ENCODE results near the gene ULBP2.
A peak's percentile ranks its signal among the peaks of the same experiment; 100 is the strongest.
"Not testable (repeated sequence)": the region's sequence is repeated elsewhere in the genome, so short reads cannot be mapped to it uniquely, and the experiment has no call there.

The ULBP2 gene

GRCh38 chr6:149927025-149927424 is 14.8 kb upstream of the ULBP2 start:
- not testable (repeated sequence) for DNase-seq (ENCODE audit: low read depth)

GRCh38 chr6:149929422-149929821 is 12.4 kb upstream of the ULBP2 start:
- no peak for DNase-seq (ENCODE audit: low read depth)

GRCh38 chr6:149931501-149931900 is 10.3 kb upstream of the ULBP2 start:
- no peak for DNase-seq (ENCODE audit: low read depth)

- no peak for DNase-seq (ENCODE audit: low read depth)
Measured at GRCh38 chr6:149933036-149933435, 8.8 kb upstream of the ULBP2 start.

GRCh38 chr6:149933461-149933860 is 8.4 kb upstream of the ULBP2 start:
- no peak for DNase-seq (ENCODE audit: low read depth)

GRCh38 chr6:149934249-149935156 is 7.3 kb upstream of the ULBP2 start:
- peak; percentile 31 for DNase-seq (ENCODE audit: low read depth)

- DNase-seq (ENCODE audit: low read depth), result no peak
Measured at GRCh38 chr6:149935246-149935645, 6.6 kb upstream of the ULBP2 start.

GRCh38 chr6:149935668-149936067 is 6.1 kb upstream of the ULBP2 start:
- no peak for DNase-seq (ENCODE audit: low read depth)

- DNase-seq (ENCODE audit: low read depth), result no peak
Measured at GRCh38 chr6:149936743-149937142, 5.1 kb upstream of the ULBP2 start.

GRCh38 chr6:149938013-149938570 is 3.7 kb upstream of the ULBP2 start:
- not testable (repeated sequence) for DNase-seq (ENCODE audit: low read depth)

- DNase-seq (ENCODE audit: low read depth), result no peak
Measured at GRCh38 chr6:149938571-149939355, 3.1 kb upstream of the ULBP2 start.

GRCh38 chr6:149939356-149939648 is 2.5 kb upstream of the ULBP2 start:
- DNase-seq (ENCODE audit: low read depth), result no peak

GRCh38 chr6:149939909-149940671 is 1.7 kb upstream of the ULBP2 start:
- DNase-seq (ENCODE audit: low read depth), result no peak

GRCh38 chr6:149940672-149940982 is 1.2 kb upstream of the ULBP2 start:
- DNase-seq (ENCODE audit: low read depth), result no peak

GRCh38 chr6:149942461-149942829 is 631 bp downstream of the ULBP2 start:
- DNase-seq (ENCODE audit: low read depth), result no peak

GRCh38 chr6:149943321-149943720 is 1.5 kb downstream of the ULBP2 start:
- not testable (repeated sequence) for DNase-seq (ENCODE audit: low read depth)

- not testable (repeated sequence) for DNase-seq (ENCODE audit: low read depth)
Measured at GRCh38 chr6:149945276-149945675, 3.5 kb downstream of the ULBP2 start.

- DNase-seq (ENCODE audit: low read depth), result not testable (repeated sequence)
Measured at GRCh38 chr6:149946631-149947030, 4.8 kb downstream of the ULBP2 start.

- not testable (repeated sequence) for DNase-seq (ENCODE audit: low read depth)
Measured at GRCh38 chr6:149947533-149947932, 5.7 kb downstream of the ULBP2 start.

GRCh38 chr6:149948011-149948410 is 6.2 kb downstream of the ULBP2 start:
- no peak for DNase-seq (ENCODE audit: low read depth)

GRCh38 chr6:149948616-149949015 is 6.8 kb downstream of the ULBP2 start:
- DNase-seq (ENCODE audit: low read depth), result no peak

GRCh38 chr6:149950423-149950822 is 8.6 kb downstream of the ULBP2 start:
- no peak for DNase-seq (ENCODE audit: low read depth)
